Measurements from ENCODE around the gene VTA1. TPM values are rescaled to one million over a fixed set of nuclear protein-coding genes. Genes with fewer than 3 reads are reported as not detected.

VTA1 gene
- total RNA-seq, 2 donors from 2014 or later, result 29.1 to 37.4 TPM

DNA sequence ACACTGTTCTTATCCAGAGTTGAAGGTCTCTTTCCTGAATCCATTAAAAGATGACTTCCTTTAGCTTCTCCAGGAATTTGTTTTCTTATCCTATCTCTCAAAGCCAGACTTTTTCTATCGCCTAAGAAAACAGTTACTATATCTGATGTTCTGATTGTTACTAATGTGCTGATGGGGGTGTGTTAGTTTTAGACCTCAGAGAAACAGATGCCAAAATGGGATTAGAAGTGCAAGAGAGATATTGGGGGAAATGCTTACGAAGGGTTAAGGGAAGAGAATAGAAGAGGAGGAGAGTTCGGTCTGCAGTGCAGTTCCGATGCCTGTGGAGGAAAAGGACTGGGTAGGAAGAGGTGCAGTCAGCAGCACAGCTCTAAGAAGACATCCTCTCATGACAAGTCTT is 119.0 kb downstream of the VTA1 start:
- no peak overlapping the region for H3K27ac Mint-ChIP-seq
- no peak overlapping the region for H3K4me3 Mint-ChIP-seq
- H3K9me3 Mint-ChIP-seq, result no peaks in the 10 kb centered on the region
- DNase-seq, result no peak
- H3K36me3 Mint-ChIP-seq (ENCODE audit: insufficient read depth in 2 of 2), result no peaks in the 10 kb centered on the region
- no peaks in the 10 kb centered on the region for H3K4me1 Mint-ChIP-seq (ENCODE audit: low read depth)
- H3K27me3 Mint-ChIP-seq (ENCODE audit: low read depth), result no peaks in the 10 kb centered on the region
- ATAC-seq (replicated peaks in 1 of 2), result no peak

DNA sequence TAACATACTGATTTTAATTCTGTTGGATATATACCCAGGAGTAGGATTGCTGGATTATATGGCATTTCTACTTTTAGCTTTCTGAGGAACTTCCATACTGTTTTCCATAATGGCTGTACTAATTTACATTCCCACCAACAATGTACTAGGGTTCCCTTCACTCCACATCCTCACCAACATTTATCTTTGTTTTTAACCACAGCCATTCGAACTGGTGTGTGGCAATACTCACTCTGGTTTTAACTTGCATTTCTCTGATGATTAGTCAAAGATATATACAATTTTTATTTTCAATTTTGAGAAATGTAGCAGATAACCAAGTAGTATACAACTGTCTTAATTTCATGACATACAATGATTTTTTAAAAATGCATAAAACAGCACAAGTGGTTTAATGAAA is 124.4 kb downstream of the VTA1 start:
- no peaks in the 10 kb centered on the region for H3K9me3 Mint-ChIP-seq
- H3K27ac Mint-ChIP-seq, result no peak overlapping the region
- no peak overlapping the region for H3K4me3 Mint-ChIP-seq
- no peaks in the 10 kb centered on the region for H3K4me1 Mint-ChIP-seq (ENCODE audit: low read depth)
- no peak for ATAC-seq (replicated peaks in 1 of 2)
- no peak for DNase-seq
- no peaks in the 10 kb centered on the region for H3K36me3 Mint-ChIP-seq (ENCODE audit: insufficient read depth in 2 of 2)
- no peaks in the 10 kb centered on the region for H3K27me3 Mint-ChIP-seq (ENCODE audit: low read depth)

Other genes with a start within 250 kb of the VTA1 start
- gene GJE1, start 14.3 kb upstream of the VTA1 start, total RNA-seq, result not detected
- not detected for gene NMBR, start 141 bp upstream of the VTA1 start, total RNA-seq
- 1 to 10 TPM in 1 of 2 donors, under 1 TPM in 1; 0.74 to 1.5 TPM for gene ADGRG6, start 154.7 kb downstream of the VTA1 start, total RNA-seq